H1 (cell line): ENCODE measurements around the gene KTN1. TPM values are rescaled to one million over a fixed set of nuclear protein-coding genes. Genes with fewer than 3 reads are reported as not detected.

ENCODE experiments used
- GTF2F1 ChIP-seq: IDR thresholded peaks from 2 replicates; pipeline ENCODE4 v1.6.1; 2012; ENCODE audit warnings: low read depth, low read length, improper control_type of control experiment, borderline replicate concordance
- RAD21 ChIP-seq, 2 experiments: IDR thresholded peaks in 1 of 2; conservative IDR thresholded peaks in 1 of 2; 2 replicates each; pipeline ENCODE4 v1.6.1; 2011; ENCODE audit warnings: low read depth in 2 of 2, low read length in 2 of 2, improper control_type of control experiment in 1 of 2, inconsistent platforms in 1 of 2, mild to moderate bottlenecking in 1 of 2, moderate library complexity in 1 of 2
- RBBP5 ChIP-seq: IDR thresholded peaks from 2 replicates; pipeline ENCODE4 v1.7.1; 2012; ENCODE audit warnings: low read depth, mild to moderate bottlenecking, inconsistent platforms, low read length, moderate library complexity, borderline replicate concordance
- RNF2 ChIP-seq: fragments of 200-900, 300-1000 bp; sonication (generic); IDR thresholded peaks from 2 replicates; pipeline ENCODE4 v1.7.1; 2016; ENCODE audit warnings: borderline replicate concordance, low read depth, mild to moderate bottlenecking, antibody characterized with exemption, low read length; ENCODE audit not compliant: poor library complexity, severe bottlenecking; ENCODE audit errors: missing control alignments
- polyA plus RNA-seq, 7 experiments: library from polyadenylated mRNA; depleted of rRNA in 3 of 7; stranded (reverse) in 5 of 7; unstranded in 2 of 7; fragments of >200 nt in 5 of 7; fragments of 200-250 nt in 2 of 7; gene quantifications; 1 replicate in 5 of 7; 2 replicates in 1 of 7; 4 replicates in 1 of 7; pipeline versions ENCODE4 v1.2.1 to v1.2.3, GENCODE V29; 2011 to 2013; ENCODE audit warnings: missing spikeins in 2 of 7, mixed read lengths in 2 of 7
- total RNA-seq: library from RNA; stranded (reverse); fragmentation: NEBNext Ultra II Directional; extraction: Animal tissue kit (Norgen Biotek cat#: 25700); gene quantifications from 2 replicates; pipeline ENCODE4 v1.2.1, GENCODE V29; 2021
- TF ChIP-seq, protein P1 (sequence below): IDR thresholded peaks from 2 replicates; pipeline ENCODE4 v1.6.1; 2012; ENCODE audit warnings: low read length, inconsistent platforms

KTN1 gene
- total and polyA plus RNA-seq, 2 of the 8 experiments (the other 6 are each of a cell fraction or from before 2014, with no cell fraction given): 15.4 to 151 TPM

DNA sequence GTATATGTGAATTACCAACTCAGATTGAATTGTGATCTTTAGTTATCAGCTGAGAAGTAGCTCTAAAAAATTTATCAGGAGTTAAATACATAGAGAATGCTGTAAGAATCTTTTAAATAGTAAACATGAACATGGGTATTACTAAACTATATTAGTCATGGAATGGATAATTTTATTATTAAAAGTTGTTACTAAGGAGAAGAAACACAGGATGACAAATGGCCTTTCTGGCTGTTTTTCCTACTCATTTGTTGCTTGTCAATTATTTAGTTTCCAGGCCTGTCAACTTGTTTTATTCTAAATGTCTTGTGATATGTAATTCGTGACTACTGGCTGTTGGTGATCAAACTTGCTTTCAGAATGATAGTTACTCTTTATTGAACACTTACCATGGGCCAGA lies 58.7 kb downstream of the KTN1 start (continued):
- TF ChIP-seq, protein P1, sequence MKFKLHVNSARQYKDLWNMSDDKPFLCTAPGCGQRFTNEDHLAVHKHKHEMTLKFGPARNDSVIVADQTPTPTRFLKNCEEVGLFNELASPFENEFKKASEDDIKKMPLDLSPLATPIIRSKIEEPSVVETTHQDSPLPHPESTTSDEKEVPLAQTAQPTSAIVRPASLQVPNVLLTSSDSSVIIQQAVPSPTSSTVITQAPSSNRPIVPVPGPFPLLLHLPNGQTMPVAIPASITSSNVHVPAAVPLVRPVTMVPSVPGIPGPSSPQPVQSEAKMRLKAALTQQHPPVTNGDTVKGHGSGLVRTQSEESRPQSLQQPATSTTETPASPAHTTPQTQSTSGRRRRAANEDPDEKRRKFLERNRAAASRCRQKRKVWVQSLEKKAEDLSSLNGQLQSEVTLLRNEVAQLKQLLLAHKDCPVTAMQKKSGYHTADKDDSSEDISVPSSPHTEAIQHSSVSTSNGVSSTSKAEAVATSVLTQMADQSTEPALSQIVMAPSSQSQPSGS: no peak
- TF ChIP-seq RBBP5: no peak
- no peak for TF ChIP-seq RNF2
- no peak for TF ChIP-seq GTF2F1
- no peak for TF ChIP-seq RAD21 (IDR thresholded peaks at IDR 0.05 in 1 of 2, conservative IDR thresholded peaks at IDR 0.05 in 1 of 2; ENCODE audit: low read depth in 2 of 2, low read length in 2 of 2)
